ENCODE results near the gene BEST2.

The BEST2 gene

DNA sequence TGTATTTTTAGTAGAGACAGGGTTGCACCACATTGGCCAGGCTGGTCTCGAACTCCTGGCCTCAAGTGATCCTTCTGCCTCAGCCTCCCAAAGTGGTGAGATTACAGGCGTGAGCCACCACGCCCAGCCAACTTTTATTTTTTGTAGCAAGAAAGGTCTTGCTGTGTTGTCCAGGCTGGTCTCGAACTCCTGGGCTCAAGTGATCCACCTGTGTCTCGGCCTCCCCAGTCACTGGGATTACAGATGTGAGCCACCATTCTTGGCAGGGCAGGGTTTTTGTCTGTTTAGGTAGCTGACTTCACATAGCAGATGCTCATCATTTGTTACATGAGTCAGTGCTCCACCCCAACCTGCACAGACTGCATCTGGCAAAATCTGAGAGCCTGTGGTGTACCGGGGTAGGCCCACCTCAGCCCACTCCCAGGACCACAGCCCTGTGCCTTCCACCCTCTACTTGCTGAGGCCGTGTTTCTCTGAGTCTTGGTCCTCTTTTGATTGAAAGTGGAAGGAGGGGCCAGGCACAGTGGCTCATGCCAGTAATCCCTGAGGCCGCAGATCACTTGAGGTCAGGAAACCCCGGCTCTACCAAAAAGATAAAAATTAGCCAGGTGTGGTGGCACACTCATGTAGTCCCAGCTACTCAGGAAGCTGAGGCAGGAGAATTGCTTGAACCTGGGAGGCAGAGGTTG lies 23.7 kb upstream of the BEST2 start:
- TF ChIP-seq, protein P1, sequence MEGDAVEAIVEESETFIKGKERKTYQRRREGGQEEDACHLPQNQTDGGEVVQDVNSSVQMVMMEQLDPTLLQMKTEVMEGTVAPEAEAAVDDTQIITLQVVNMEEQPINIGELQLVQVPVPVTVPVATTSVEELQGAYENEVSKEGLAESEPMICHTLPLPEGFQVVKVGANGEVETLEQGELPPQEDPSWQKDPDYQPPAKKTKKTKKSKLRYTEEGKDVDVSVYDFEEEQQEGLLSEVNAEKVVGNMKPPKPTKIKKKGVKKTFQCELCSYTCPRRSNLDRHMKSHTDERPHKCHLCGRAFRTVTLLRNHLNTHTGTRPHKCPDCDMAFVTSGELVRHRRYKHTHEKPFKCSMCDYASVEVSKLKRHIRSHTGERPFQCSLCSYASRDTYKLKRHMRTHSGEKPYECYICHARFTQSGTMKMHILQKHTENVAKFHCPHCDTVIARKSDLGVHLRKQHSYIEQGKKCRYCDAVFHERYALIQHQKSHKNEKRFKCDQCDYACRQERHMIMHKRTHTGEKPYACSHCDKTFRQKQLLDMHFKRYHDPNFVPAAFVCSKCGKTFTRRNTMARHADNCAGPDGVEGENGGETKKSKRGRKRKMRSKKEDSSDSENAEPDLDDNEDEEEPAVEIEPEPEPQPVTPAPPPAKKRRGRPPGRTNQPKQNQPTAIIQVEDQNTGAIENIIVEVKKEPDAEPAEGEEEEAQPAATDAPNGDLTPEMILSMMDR (IDR thresholded peaks at IDR 0.05; ENCODE audit: low read depth, low read length, missing control alignments): no peak
- DNase-seq (ENCODE audit: low read depth): no peak
- in situ Hi-C loops (cut with HindIII; ENCODE audit: low sequenced_read_pairs): no loop called here
- H3K4me3 ChIP-seq (ENCODE audit: low read depth, low read length): no peak overlapping the region

DNA sequence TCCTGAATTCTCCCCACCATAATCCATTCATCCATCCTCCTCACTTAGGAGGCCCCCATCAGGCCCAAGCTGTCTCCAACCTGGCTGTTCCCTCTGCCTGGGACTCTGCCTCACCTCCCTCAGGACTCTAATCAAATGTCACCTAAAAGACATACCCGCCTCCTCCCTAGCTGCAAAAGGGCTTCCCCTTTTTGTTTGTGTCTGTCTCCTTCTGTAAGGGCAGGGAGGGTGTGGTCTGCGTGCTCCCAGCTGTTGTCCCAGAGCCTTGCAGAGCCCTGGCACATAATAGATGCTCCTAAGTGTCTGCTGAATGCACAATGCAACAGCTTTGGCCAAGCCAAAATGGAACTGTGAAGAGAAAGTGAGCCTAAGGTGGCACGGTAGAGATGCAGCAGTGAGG lies 21.5 kb upstream of the BEST2 start:
- TF ChIP-seq, protein P1 (IDR thresholded peaks at IDR 0.05; ENCODE audit: low read depth, low read length, missing control alignments): no peak
- in situ Hi-C loops (cut with HindIII; ENCODE audit: low sequenced_read_pairs): no loop called here
- no peak for DNase-seq (ENCODE audit: low read depth)
- H3K4me3 ChIP-seq (ENCODE audit: low read depth, low read length): no peak overlapping the region

DNA sequence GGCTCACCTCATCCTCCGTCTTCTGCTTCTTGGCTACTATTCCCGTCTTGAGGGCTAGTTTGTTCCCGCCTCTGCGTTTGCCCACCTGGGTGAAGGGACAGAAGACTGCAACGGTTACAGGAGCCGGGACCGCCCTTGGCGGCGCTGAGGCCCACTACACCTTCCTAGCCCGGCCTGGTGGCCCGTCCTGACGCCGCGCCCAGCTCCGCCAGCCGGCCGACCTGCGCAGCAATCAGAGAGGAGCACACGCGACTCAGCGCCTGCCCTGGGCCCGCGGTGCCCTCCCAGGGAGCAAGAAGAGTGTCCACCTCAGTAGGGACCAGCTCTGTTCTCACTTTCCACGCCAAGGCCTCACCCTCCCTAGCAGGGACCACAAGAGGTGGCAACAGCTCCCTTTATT lies 20.3 kb upstream of the BEST2 start:
- in situ Hi-C loops (cut with HindIII; ENCODE audit: low sequenced_read_pairs): no loop called here
- TF ChIP-seq, protein P1 (IDR thresholded peaks at IDR 0.05; ENCODE audit: low read depth, low read length, missing control alignments): no peak
- no peak for DNase-seq (ENCODE audit: low read depth)
- no peak overlapping the region for H3K4me3 ChIP-seq (ENCODE audit: low read depth, low read length)

DNA sequence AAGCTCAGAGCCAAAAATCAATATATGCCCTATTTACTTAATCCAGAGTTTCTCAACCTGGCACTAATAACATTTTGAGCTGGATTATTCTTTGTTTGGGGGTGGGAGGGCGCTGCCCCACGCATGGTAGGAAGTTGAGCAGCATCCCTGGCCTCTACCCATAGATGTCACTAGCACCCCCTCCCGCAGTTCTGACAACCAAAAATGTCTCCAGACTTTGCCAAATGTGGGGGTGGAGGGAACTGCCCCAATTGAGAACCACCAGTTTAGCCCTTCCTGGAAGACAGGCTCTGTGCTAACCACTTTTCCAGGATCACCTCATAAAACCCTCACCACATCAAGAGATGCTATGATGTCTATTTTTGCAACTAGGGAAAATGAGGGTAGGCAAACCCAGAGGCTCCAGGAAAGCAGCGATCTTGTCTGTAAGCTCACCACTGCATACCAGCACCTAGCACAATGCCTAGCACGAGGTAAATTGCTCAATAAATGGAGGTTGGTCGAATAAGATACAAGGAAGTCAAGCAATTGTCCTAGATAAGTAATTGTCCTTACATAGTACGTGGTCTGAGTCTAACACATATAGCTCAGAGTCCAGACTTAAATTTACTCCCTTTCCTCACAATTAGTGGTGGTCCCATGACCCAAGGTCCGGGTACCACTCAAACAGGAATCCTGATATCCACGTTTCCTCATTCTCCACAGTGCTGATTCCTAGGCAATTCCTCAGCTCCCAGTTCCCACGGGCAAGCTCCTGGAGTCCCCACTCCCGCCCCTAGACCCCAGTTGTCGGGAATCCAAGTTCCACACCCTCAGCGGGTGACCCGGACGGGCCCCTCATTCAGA lies 18.0 kb upstream of the BEST2 start:
- TF ChIP-seq, protein P1 (IDR thresholded peaks at IDR 0.05; ENCODE audit: low read depth, low read length, missing control alignments): peak; percentile 40
- DNase-seq (ENCODE audit: low read depth): no peak
- peak overlapping the region; percentile 97 for H3K4me3 ChIP-seq (ENCODE audit: low read depth, low read length)
- in situ Hi-C loops (cut with HindIII; ENCODE audit: low sequenced_read_pairs): no loop called here

DNA sequence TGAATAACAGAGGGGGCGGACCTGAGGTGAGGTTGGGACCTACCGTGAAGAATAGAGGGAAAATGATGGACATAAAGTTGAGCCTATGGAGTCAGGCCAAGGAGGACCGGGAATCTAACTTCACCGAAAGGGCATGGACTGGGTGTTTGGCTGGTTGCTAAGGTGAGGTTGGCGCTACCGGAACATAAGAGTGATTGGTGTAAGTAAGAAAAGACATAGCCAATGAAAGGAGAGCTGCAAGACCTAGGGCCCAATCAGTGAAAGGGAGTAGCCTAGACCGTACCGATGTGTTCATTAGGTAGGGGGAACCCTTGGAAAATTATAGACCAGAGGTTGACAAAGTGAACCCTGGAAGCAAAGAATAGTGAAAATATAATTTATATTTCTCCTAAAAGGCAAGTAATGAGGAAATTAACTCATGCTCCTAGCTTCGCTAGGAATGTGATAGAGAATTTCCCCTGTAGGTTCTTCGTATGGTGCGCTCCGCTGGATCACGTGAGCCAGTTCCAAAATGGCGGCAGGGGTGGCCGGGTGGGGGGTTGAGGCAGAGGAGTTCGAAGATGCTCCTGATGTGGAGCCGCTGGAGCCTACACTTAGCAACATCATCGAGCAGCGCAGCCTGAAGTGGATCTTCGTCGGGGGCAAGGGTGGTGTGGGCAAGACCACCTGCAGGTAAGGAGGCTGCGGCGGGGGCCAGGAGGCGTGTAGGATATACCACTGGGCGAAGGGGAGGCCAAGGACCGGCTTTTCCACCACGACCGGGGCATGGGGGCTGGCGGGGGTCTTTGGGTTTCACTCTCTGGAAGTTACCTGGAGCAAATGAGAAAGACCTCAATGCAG lies 14.4 kb upstream of the BEST2 start, which contains the start of gene GET3:
Gene GET3, plus strand, starts transcription at position 503 of the 840 bp plus-strand sequence. Its CDS starts 9 bp downstream, at position 512.
- TF ChIP-seq, protein P1 (IDR thresholded peaks at IDR 0.05; ENCODE audit: low read depth, low read length, missing control alignments): no peak
- peak; percentile 100 for DNase-seq (ENCODE audit: low read depth)
- H3K4me3 ChIP-seq (ENCODE audit: low read depth, low read length): peak within 1 kb of the TSS; percentile 68
- in situ Hi-C loops (cut with HindIII; ENCODE audit: low sequenced_read_pairs): no loop called here

DNA sequence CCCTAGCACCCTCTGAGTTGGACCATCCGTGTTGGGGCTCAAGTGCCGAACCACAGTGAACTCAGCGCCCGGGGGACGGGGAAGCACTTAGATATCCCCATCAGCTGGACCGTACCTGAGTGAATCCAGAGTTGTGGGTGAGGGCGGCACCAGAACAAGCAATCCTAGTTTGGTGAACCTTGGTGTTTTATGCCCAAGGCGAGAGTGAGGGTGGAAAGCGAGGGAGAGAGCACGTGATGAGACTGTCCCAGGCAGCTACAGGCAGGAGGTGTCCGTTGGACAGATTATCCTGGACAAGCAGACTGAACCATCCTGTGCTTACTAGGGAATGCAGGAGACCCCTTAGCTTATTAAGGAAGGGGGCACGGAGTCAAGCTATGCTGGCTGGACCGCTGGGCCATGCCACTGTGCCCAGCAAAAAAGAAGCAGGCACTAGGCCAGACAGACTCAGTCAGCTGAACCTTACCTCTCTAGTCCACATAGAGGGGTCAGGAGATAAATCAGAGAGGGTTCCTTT lies 13.7 kb upstream of the BEST2 start:
- in situ Hi-C loops (cut with HindIII; ENCODE audit: low sequenced_read_pairs): no loop called here
- no peak for DNase-seq (ENCODE audit: low read depth)

More for the DNA sequence above, 13.7 kb upstream of the BEST2 start:
- TF ChIP-seq, protein P1 (IDR thresholded peaks at IDR 0.05; ENCODE audit: low read depth, low read length, missing control alignments): no peak
- peak overlapping the region; percentile 68 for H3K4me3 ChIP-seq (ENCODE audit: low read depth, low read length)

Measured in astrocyte of the cerebellum (primary cell).